Measurements from ENCODE around the gene GTSE1. TPM values are rescaled to one million over a fixed set of nuclear protein-coding genes. Genes with fewer than 3 reads are reported as not detected.
"Not testable (repeated sequence)": the region's sequence is repeated elsewhere in the genome, so short reads cannot be mapped to it uniquely, and the experiment has no call there.

GTSE1 gene
- total RNA-seq, 1 donor: 10.4 TPM

GRCh38 chr22:46309526-46310085 is 12.9 kb downstream of the GTSE1 start:
- TF ChIP-seq, protein P1, sequence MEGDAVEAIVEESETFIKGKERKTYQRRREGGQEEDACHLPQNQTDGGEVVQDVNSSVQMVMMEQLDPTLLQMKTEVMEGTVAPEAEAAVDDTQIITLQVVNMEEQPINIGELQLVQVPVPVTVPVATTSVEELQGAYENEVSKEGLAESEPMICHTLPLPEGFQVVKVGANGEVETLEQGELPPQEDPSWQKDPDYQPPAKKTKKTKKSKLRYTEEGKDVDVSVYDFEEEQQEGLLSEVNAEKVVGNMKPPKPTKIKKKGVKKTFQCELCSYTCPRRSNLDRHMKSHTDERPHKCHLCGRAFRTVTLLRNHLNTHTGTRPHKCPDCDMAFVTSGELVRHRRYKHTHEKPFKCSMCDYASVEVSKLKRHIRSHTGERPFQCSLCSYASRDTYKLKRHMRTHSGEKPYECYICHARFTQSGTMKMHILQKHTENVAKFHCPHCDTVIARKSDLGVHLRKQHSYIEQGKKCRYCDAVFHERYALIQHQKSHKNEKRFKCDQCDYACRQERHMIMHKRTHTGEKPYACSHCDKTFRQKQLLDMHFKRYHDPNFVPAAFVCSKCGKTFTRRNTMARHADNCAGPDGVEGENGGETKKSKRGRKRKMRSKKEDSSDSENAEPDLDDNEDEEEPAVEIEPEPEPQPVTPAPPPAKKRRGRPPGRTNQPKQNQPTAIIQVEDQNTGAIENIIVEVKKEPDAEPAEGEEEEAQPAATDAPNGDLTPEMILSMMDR (IDR thresholded peaks at IDR 0.05; ENCODE audit: insufficient read depth, low read depth, low read length): no peak
- no peak for DNase-seq (ENCODE audit: low read depth)
- H3K4me3 ChIP-seq (ENCODE audit: low read depth, low read length): no peak overlapping the region

GRCh38 chr22:46312056-46312455 is 15.4 kb downstream of the GTSE1 start:
- DNase-seq (ENCODE audit: low read depth): no peak
- TF ChIP-seq, protein P1 (IDR thresholded peaks at IDR 0.05; ENCODE audit: insufficient read depth, low read depth, low read length): no peak
- H3K4me3 ChIP-seq (ENCODE audit: low read depth, low read length): no peak overlapping the region

- not testable (repeated sequence) for H3K4me3 ChIP-seq (ENCODE audit: low read depth, low read length); DNase-seq (ENCODE audit: low read depth)
Observed at GRCh38 chr22:46312848-46313247, 16.2 kb downstream of the GTSE1 start.

DNA sequence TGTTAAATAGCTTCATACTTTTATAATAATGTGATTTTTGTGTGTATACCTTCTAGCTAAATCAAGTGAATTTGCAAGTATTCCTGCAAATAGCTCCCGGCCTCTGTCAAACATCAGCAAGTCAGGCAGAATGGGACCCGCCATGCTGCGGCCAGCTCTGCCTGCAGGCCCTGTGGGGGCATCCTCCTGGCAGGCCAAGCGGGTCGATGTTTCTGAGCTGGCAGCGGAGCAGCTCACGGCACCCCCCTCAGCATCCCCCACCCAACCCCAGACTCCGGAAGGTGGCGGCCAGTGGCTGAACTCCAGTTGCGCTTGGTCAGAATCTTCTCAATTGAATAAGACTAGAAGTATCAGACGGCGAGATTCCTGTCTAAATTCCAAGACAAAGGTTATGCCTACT is 19.3 kb downstream of the GTSE1 start:
- DNase-seq (ENCODE audit: low read depth): no peak
- no peak overlapping the region for H3K4me3 ChIP-seq (ENCODE audit: low read depth, low read length)
- TF ChIP-seq, protein P1 (IDR thresholded peaks at IDR 0.05; ENCODE audit: insufficient read depth, low read depth, low read length): no peak

DNA sequence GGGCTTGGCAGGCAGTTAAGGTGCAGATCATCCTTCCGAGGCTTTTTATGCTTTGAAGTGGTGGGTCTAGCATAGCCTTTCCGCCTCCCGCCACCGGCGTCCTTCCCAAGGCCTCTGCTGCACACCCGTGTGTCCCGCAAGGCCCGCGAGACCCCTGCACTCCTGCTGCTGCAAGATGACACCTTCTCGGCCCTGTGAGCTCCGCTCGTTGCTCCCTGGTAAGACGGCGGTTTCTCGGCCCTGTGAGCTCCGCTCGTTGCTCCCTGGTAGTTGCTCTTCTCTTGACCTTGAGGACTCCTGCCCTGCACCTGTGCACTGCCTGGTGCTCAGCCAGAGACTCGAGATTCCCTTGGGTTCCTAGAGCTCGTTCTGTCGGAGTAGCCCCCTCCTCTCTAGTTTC is 21.0 kb downstream of the GTSE1 start:
- no peak for DNase-seq (ENCODE audit: low read depth)
- TF ChIP-seq, protein P1 (IDR thresholded peaks at IDR 0.05; ENCODE audit: insufficient read depth, low read depth, low read length): no peak
- H3K4me3 ChIP-seq (ENCODE audit: low read depth, low read length): no peak overlapping the region

GRCh38 chr22:46318576-46318975 is 21.9 kb downstream of the GTSE1 start:
- H3K4me3 ChIP-seq (ENCODE audit: low read depth, low read length): no peak overlapping the region
- TF ChIP-seq, protein P1 (IDR thresholded peaks at IDR 0.05; ENCODE audit: insufficient read depth, low read depth, low read length): no peak
- no peak for DNase-seq (ENCODE audit: low read depth)

GRCh38 chr22:46319319-46319718 is 22.6 kb downstream of the GTSE1 start:
- TF ChIP-seq, protein P1 (IDR thresholded peaks at IDR 0.05; ENCODE audit: insufficient read depth, low read depth, low read length): no peak
- no peak overlapping the region for H3K4me3 ChIP-seq (ENCODE audit: low read depth, low read length)
- DNase-seq (ENCODE audit: low read depth): no peak
